Psoas muscle (tissue), 8 donors: ENCODE results near the gene ANXA6. TPM values are rescaled to one million over a fixed set of nuclear protein-coding genes. Genes with fewer than 3 reads are reported as not detected.

Experiments used
- ATAC-seq, 4 donors: fragments of 200-7000 bp; cut with Tn5 transposase; one replicate each; pipeline ENCODE4 v1.9.1; 2020; ENCODE audit warnings: moderate library complexity in 3 of 4, mild to moderate bottlenecking in 2 of 4
- DNase-seq, 2 donors: peaks; one replicate each; pipeline ENCODE4 v3.0.0-alpha.2; 2020
- H3K27ac ChIP-seq: fragments of 200-600 bp; one replicate; pipeline ENCODE4 v1.8.0; 2022
- H3K27me3 ChIP-seq, 3 donors: fragments of 200-600 bp in 1 of 3; one replicate each; pipeline versions ENCODE4 v1.6.1 to v1.8.0; 2013 to 2022; ENCODE audit warnings: low read length in 2 of 3, mild to moderate bottlenecking in 2 of 3, moderate library complexity in 1 of 3; ENCODE audit not compliant: insufficient read depth in 3 of 3
- H3K36me3 ChIP-seq, 2 donors: fragments of 200-600 bp in 1 of 2; one replicate each; pipeline versions ENCODE4 v1.6.1 to v1.8.0; 2013 to 2022; ENCODE audit warnings: low read depth in 1 of 2, mild to moderate bottlenecking in 1 of 2, moderate library complexity in 1 of 2; ENCODE audit not compliant: insufficient read depth in 1 of 2
- H3K4me1 ChIP-seq: fragments of 200-600 bp; one replicate; pipeline ENCODE4 v1.8.0; 2022
- H3K4me3 ChIP-seq: fragments of 200-600 bp; one replicate; pipeline ENCODE4 v1.8.0; 2022; ENCODE audit warnings: mild to moderate bottlenecking
- H3K9me3 ChIP-seq: fragments of 200-600 bp; one replicate; pipeline ENCODE4 v1.8.0; 2022
- WGBS, 3 donors: extraction: QIAGEN DNeasy Blood & Tissue Kit; methylation state at CpG; one replicate each; pipeline versions ENCODE4 v1.1.6 to v1.1.7; 2013; 5-methylcytosine and 5-hydroxymethylcytosine counted together
- intact Hi-C, 2 donors: fragments of 100-400 bp; cut with DNase I; formaldehyde crosslinking; loops; one replicate each; pipeline versions ENCODE4 v1.11.0 to v1.14.2; 2022
- long read RNA-seq, 2 donors: library from polyadenylated mRNA; unstranded; transcript quantifications; one replicate each; pipeline ENCODE4 v2.0.0, GENCODE V29; 2021
- polyA plus RNA-seq, 3 donors: library from polyadenylated mRNA; stranded (reverse); fragments of 200-250 nt; gene quantifications; one replicate each; pipeline ENCODE4 v1.2.3, GENCODE V29; 2013
- total RNA-seq, 4 donors: library from RNA; stranded (reverse); fragmentation: NEBNext Ultra II Directional in 2 of 4; extraction: Animal tissue kit (Norgen Biotek cat#: 25700) in 2 of 4; gene quantifications; one replicate each; pipeline versions ENCODE4 v1.2.1 to v1.2.4, GENCODE V29; 2021 to 2023
- TF ChIP-seq, protein P1 (sequence below): fragments of 200-600 bp; IDR thresholded peaks from one replicate; pipeline ENCODE4 v1.8.0; 2022; ENCODE audit warnings: antibody characterized with exemption
- donor health status: healthy with polysubstance abuse.
- donor health status: DM: no; HTN: no; CAD: no; lungs with moderate emphysema.
- donor health status: Bipolar disorder and iron deficiency.
- donor health status: healthy.
- donor health status: DM: yes; HTN: yes; CAD: no.
- donor health status: DM: no; HTN: no; CAD: no.
- donor health status: DM: no; HTN: no; CAD: no.
- donor health status: DM: yes; HTN: yes; CAD: no.

Gene ANXA6
- total RNA-seq = 100 to 1,000 TPM; 133 to 234 (median 154) TPM
- polyA plus RNA-seq = 100 to 1,000 TPM in 2 of 3 donors, 10 to 100 TPM in 1; 81.4 to 129 (median 112) TPM
- long read RNA-seq, donor 1, transcript ANXA6-201 (26 exons, 2,593 nt) = major isoform, 184 of 238 reads
- long read RNA-seq, donor 1, partial matches to known transcripts = 17 of 238 reads
- long read RNA-seq, donor 1, other reads (novel, unspliced or antisense) = 36 of 238 reads
- long read RNA-seq, donor 2, transcript ANXA6-201 (26 exons, 2,593 nt) = major isoform, 231 of 273 reads
- long read RNA-seq, donor 2, partial matches to known transcripts = 19 of 273 reads
- long read RNA-seq, donor 2, other reads (novel, unspliced or antisense) = 23 of 273 reads

DNA sequence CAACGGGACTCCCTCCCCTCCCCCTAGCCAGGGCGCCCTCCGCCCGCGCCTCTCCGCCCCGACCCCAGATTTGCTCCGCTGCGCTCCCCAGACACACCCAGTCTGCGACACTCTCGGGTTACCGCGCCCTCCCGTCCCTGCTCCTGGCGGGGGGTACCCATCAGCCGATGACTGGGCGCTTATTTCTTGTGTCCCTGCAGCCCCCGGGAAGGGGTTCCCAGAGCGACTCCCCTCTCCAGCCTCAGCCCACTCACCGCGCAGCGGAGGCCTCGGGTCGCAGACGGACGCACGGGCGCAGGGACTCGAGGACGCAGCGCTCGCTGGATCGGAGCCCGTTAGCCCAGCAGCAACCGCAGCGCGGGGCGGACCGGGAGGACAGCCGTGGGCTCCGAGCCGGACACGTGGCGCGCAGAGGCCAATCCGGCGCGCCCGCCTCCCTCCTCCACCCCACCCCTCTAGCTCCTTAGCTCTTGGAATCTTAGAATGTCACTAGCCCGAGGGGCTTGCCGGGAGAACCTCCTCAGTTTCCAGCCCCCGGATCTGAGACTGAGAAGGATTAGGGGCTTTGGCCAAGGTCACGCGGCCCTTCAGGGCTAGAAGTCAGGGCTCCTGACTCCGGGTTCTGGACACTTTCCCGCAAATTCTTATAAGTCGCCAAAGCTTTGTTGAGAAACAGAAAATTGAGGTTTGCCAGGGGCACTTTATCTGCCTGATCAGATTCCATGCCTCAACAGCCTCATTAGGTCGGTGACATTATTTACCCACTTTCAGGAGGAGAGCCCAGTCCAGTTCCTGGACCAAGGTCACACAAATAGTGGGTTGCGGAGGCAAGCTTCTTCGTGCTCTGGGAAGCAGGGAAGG, at the start of gene ANXA6:
Gene ANXA6 (minus strand): TSS at position 354 of the 861 bp plus-strand sequence. CDS start 9,878 bp downstream, outside the sequence.
- Histone ChIP-seq H3K9me3 (no peaks in the 10 kb centered on the region), H3K4me1 (peaks cover 42% of the 10 kb centered on the region), H3K4me3 (peak within 1 kb of the TSS; percentile 91), H3K27me3 (no peaks in the 10 kb centered on the region), H3K36me3 (peaks cover 0 to 3% of the 10 kb centered on the region in 2 donors), H3K27ac (peak within 1 kb of the TSS; percentile 93)
- TF ChIP-seq, protein P1, sequence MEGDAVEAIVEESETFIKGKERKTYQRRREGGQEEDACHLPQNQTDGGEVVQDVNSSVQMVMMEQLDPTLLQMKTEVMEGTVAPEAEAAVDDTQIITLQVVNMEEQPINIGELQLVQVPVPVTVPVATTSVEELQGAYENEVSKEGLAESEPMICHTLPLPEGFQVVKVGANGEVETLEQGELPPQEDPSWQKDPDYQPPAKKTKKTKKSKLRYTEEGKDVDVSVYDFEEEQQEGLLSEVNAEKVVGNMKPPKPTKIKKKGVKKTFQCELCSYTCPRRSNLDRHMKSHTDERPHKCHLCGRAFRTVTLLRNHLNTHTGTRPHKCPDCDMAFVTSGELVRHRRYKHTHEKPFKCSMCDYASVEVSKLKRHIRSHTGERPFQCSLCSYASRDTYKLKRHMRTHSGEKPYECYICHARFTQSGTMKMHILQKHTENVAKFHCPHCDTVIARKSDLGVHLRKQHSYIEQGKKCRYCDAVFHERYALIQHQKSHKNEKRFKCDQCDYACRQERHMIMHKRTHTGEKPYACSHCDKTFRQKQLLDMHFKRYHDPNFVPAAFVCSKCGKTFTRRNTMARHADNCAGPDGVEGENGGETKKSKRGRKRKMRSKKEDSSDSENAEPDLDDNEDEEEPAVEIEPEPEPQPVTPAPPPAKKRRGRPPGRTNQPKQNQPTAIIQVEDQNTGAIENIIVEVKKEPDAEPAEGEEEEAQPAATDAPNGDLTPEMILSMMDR = no peak
- ATAC-seq (peak; percentile 96 to 99 (median 98)), DNase-seq (peak; percentile 91 to 94)
- intact Hi-C loops = no loop called here
- 1 to 2% (median 1%) methylated on average over 52 to 60 of the region's 60 CpGs for WGBS, 3 donors

DNA sequence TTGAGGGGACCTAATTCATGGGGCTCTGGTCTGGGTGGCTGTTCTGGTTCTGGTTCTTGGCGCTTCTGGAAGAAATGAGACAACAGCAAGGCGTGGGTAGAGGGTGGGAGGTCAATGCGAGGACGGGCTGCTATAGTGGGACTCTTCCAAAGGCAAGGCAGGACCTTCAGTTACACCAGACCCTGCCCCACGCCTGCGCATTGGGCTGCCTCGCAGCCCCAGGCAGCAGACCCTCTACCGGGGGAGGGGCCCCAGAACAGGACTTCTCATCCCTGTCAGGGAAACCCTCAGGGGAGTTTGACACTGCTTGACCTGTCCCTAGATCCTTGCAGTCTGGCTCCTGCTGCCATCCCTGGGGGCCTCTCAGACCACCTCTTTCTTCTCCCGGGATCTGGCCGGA, 47.8 kb upstream of the ANXA6 start:
- Histone ChIP-seq H3K36me3 (peaks cover 5 to 34% of the 10 kb centered on the region in 2 donors), H3K9me3 (no peaks in the 10 kb centered on the region), H3K27me3 (no peaks in the 10 kb centered on the region), H3K27ac (no peak overlapping the region), H3K4me3 (no peak overlapping the region), H3K4me1 (peaks cover 22% of the 10 kb centered on the region)
- ATAC-seq (no peak), DNase-seq (no peak)
- TF ChIP-seq, protein P1 = no peak
- 82 to 88% (median 87%) methylated on average over 10 of the region's 10 CpGs for WGBS, 3 donors
- intact Hi-C loops = no loop called here

DNA sequence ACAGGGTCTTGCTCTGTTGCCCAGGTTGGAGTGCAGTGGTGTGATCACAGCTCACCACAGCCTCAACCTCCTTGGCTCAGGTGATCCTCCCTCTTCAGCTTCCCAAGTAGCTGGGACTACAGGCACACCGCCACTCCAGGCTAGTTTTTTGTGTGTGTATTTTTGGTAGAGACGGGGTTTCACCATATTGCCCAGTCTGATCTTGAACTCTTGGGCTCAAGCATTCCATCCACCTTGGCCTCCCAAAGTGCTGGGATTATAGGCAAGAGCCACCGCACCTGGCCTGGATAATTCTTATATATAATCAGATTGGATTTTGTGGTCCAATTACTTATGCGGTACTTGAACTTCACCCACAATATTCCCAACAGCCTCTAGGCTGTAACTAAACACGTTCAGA, 46.5 kb upstream of the ANXA6 start:
- intact Hi-C loops = no loop called here
- Histone ChIP-seq H3K27me3 (no peaks in the 10 kb centered on the region), H3K27ac (peak overlapping the region; percentile 16), H3K36me3 (peaks cover 5 to 48% of the 10 kb centered on the region in 2 donors), H3K4me3 (no peak overlapping the region), H3K4me1 (peaks cover 16% of the 10 kb centered on the region), H3K9me3 (no peaks in the 10 kb centered on the region)
- WGBS, 3 donors = 76 to 86% (median 77%) methylated on average over 5 of the region's 5 CpGs
- no peak for DNase-seq
- ATAC-seq = no peak
- TF ChIP-seq, protein P1 = no peak

DNA sequence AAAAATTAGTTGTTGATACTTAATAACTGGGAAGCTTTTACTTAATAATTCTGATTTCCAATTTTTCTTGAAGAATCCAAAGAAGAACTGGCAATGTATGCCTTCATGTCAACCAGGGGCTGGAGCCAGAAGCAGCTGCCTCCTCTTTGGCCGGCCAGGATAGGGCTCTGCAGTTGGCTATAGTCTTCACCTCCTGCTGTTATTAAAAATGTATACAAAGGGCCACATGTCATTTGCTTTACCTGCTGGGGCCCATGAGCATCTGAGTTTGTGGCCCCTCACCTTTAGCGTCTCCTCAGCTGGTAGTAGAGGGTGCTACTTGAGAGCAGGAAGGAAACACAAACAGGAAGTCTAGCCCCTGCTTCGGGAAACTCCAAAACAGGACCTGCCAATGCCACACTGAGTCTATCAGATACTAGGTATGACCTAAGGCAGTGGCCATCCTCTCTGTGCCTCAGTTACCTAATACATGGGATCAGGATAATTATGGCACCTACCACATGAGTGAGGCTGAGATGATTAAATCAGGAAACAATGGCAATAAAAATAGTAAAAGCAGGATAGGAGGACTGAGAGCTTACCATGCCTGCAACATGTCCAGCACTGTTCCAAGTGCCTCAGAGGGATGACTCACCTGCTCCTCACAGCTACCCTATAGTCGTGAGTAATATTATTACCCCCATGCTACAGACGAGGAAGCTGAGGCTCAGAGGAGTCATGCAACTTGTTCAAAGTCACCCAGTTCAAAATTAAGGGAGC, 45.0 kb upstream of the ANXA6 start:
- intact Hi-C loops = no loop called here
- 56 to 71% (median 58%) methylated on average over 5 of the region's 5 CpGs for WGBS, 3 donors
- peak; percentile 59 to 95 (median 86) for ATAC-seq
- Histone ChIP-seq H3K27me3 (no peaks in the 10 kb centered on the region), H3K4me3 (no peak overlapping the region), H3K9me3 (no peaks in the 10 kb centered on the region), H3K4me1 (peaks cover 2% of the 10 kb centered on the region), H3K36me3 (peaks cover 8 to 57% of the 10 kb centered on the region in 2 donors), H3K27ac (peak overlapping the region; percentile 2)
- no peak for DNase-seq
- TF ChIP-seq, protein P1 = no peak
